Fibroblast of lung (primary cell): ENCODE results near the gene SLC44A1.

Experiments used
- EZH2 ChIP-seq: IDR thresholded peaks from 2 replicates; pipeline ENCODE4 v1.5.1; 2012; ENCODE audit warnings: low read length, control low read depth, mild to moderate bottlenecking; ENCODE audit errors: missing control alignments
- TF ChIP-seq, protein P1 (sequence below), 2 donors: IDR thresholded peaks in 1 of 2; conservative IDR thresholded peaks in 1 of 2; 1 replicate in 1 of 2; 2 replicates in 1 of 2; pipeline ENCODE4 v1.5.1; 2011 to 2012; ENCODE audit warnings: low read length in 2 of 2, control low read depth in 1 of 2, inconsistent platforms in 1 of 2, low read depth in 1 of 2, mild to moderate bottlenecking in 1 of 2

DNA sequence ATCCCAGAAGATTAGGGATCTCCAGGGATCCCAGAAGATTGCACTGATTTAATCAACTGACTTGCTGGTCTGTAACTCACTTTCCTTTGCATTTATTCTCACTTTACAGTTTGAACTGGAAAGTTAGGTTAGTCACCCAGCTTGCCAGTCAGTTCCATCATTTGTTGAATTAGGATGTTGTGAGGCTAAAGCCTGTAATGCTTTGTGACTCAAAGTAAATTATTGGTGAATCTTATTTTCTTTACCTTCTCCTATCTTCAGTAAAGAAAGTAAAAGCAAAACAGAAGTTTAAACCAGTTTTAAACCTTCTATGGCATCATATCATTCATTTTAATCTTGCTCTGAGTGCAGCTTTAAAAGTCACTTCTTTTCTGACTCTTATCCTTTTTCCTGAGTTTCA, 85.8 kb downstream of the SLC44A1 start:
- TF ChIP-seq, protein P1, sequence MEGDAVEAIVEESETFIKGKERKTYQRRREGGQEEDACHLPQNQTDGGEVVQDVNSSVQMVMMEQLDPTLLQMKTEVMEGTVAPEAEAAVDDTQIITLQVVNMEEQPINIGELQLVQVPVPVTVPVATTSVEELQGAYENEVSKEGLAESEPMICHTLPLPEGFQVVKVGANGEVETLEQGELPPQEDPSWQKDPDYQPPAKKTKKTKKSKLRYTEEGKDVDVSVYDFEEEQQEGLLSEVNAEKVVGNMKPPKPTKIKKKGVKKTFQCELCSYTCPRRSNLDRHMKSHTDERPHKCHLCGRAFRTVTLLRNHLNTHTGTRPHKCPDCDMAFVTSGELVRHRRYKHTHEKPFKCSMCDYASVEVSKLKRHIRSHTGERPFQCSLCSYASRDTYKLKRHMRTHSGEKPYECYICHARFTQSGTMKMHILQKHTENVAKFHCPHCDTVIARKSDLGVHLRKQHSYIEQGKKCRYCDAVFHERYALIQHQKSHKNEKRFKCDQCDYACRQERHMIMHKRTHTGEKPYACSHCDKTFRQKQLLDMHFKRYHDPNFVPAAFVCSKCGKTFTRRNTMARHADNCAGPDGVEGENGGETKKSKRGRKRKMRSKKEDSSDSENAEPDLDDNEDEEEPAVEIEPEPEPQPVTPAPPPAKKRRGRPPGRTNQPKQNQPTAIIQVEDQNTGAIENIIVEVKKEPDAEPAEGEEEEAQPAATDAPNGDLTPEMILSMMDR (conservative IDR thresholded peaks at IDR 0.05 in 1 of 2, IDR thresholded peaks at IDR 0.05 in 1 of 2; ENCODE audit: low read depth in 1 of 2, low read length in 2 of 2) = no peak
- no peak for TF ChIP-seq EZH2
